Neural cell (in vitro differentiated cells): ENCODE results near the gene COL17A1. TPM values are rescaled to one million over a fixed set of nuclear protein-coding genes. Genes with fewer than 3 reads are reported as not detected.

Experiments
- H2AFZ ChIP-seq: fragments of 200-600, 300-800 bp; sonication (generic), shearing (Covaris generic); 2 replicates; pipeline ENCODE4 v1.6.0; 2014; ENCODE audit warnings: low read depth, mild to moderate bottlenecking, antibody characterized with exemption, low read length, moderate library complexity
- H3F3A ChIP-seq: fragments of 200-600 bp; shearing (Covaris generic); 2 replicates; pipeline ENCODE4 v1.6.1; 2016; ENCODE audit warnings: mild to moderate bottlenecking, moderate library complexity, mixed read lengths, antibody characterized with exemption, low read length; ENCODE audit not compliant: insufficient read depth, poor library complexity, severe bottlenecking
- H3K27ac ChIP-seq: fragments of 200-600, 300-800 bp; sonication (generic), shearing (Covaris generic); 2 replicates; pipeline ENCODE4 v1.5.1; 2014; ENCODE audit warnings: mild to moderate bottlenecking, low read length, moderate library complexity
- H3K27me3 ChIP-seq: fragments of 300-800, 200-600 bp; sonication (generic), shearing (Covaris generic); 2 replicates; pipeline ENCODE4 v1.6.0; 2014; ENCODE audit warnings: mild to moderate bottlenecking, low read depth, low read length, moderate library complexity; ENCODE audit not compliant: insufficient read depth
- H3K36me3 ChIP-seq: fragments of 300-800, 200-600 bp; sonication (generic), shearing (Covaris generic); 2 replicates; pipeline ENCODE4 v1.5.1; 2014; ENCODE audit warnings: mild to moderate bottlenecking, antibody characterized with exemption, low read length, moderate library complexity; ENCODE audit not compliant: insufficient read depth
- H3K4me2 ChIP-seq: fragments of 300-800, 200-600 bp; sonication (generic), shearing (Covaris generic); 2 replicates; pipeline ENCODE4 v1.6.0; 2014; ENCODE audit warnings: mild to moderate bottlenecking, low read length
- H3K4me3 ChIP-seq: fragments of 300-800, 200-600 bp; sonication (generic), shearing (Covaris generic); 2 replicates; pipeline ENCODE4 v1.5.1; 2014; ENCODE audit warnings: mild to moderate bottlenecking, low read length, moderate library complexity
- H3K79me2 ChIP-seq: fragments of 200-600 bp; shearing (Covaris generic); replicated peaks from 2 replicates; pipeline ENCODE4 v1.6.0; 2014; ENCODE audit warnings: mild to moderate bottlenecking, low read length, moderate library complexity; ENCODE audit not compliant: insufficient read depth
- H3K9ac ChIP-seq: fragments of 300-800, 200-600 bp; sonication (generic), shearing (Covaris generic); 2 replicates; pipeline ENCODE4 v1.6.1; 2016; ENCODE audit warnings: mild to moderate bottlenecking, low read length, mixed read lengths
- H3K9me2 ChIP-seq: fragments of 200-600 bp; shearing (Covaris generic); 2 replicates; pipeline ENCODE4 v1.6.1; 2016; ENCODE audit warnings: mild to moderate bottlenecking, low read length, mixed read lengths; ENCODE audit not compliant: insufficient read depth
- H3K9me3 ChIP-seq: fragments of 200-600, 300-800 bp; sonication (generic), shearing (Covaris generic); 2 replicates; pipeline ENCODE4 v1.6.1; 2016; ENCODE audit warnings: mild to moderate bottlenecking, mixed run types, low read length, moderate library complexity, mixed read lengths
- H4K20me1 ChIP-seq: fragments of 200-600 bp; shearing (Covaris generic); 2 replicates; pipeline ENCODE4 v1.6.1; 2016; ENCODE audit warnings: mild to moderate bottlenecking, mixed run types; ENCODE audit not compliant: insufficient read depth
- EP300 ChIP-seq: fragments of 450-650 bp; conservative IDR thresholded peaks from 2 replicates; pipeline ENCODE4 v1.6.1; 2014; ENCODE audit warnings: antibody characterized with exemption, mild to moderate bottlenecking, moderate library complexity; ENCODE audit not compliant: poor library complexity, severe bottlenecking
- EZH2 ChIP-seq: fragments of 200-600, 300-800 bp; shearing (Covaris generic), sonication (generic); IDR thresholded peaks from 2 replicates; pipeline ENCODE4 v1.6.1; 2014; ENCODE audit warnings: antibody characterized with exemption, low read length, borderline replicate concordance, mild to moderate bottlenecking; ENCODE audit not compliant: insufficient read depth, poor library complexity, severe bottlenecking
- MXI1 ChIP-seq: fragments of 450-650 bp; conservative IDR thresholded peaks from 2 replicates; pipeline ENCODE4 v1.6.1; 2014; ENCODE audit warnings: antibody characterized with exemption, mild to moderate bottlenecking; ENCODE audit not compliant: poor library complexity, severe bottlenecking
- POLR2AphosphoS5 ChIP-seq: IDR thresholded peaks from 2 replicates; pipeline ENCODE4 v1.6.1; 2012
- RAD21 ChIP-seq: fragments of 450-650 bp; conservative IDR thresholded peaks from 2 replicates; pipeline ENCODE4 v1.6.1; 2014; ENCODE audit warnings: antibody characterized with exemption, mild to moderate bottlenecking, moderate library complexity
- SMC3 ChIP-seq: fragments of 450-650 bp; conservative IDR thresholded peaks from 2 replicates; pipeline ENCODE4 v1.6.1; 2014; ENCODE audit warnings: antibody characterized with exemption, mild to moderate bottlenecking, moderate library complexity; ENCODE audit not compliant: poor library complexity
- TAF1 ChIP-seq: IDR thresholded peaks from 2 replicates; pipeline ENCODE4 v1.6.1; 2012; ENCODE audit warnings: low read depth
- polyA plus RNA-seq: library from polyadenylated mRNA; depleted of rRNA; stranded (reverse); fragments of >200 nt; gene quantifications from 2 replicates; pipeline ENCODE4 v1.2.3, GENCODE V29; 2014
- TF ChIP-seq, protein P1 (sequence below): fragments of 450-650 bp; IDR thresholded peaks from 2 replicates; pipeline ENCODE4 v1.5.1; 2014; ENCODE audit warnings: antibody characterized with exemption, mild to moderate bottlenecking, moderate library complexity; ENCODE audit not compliant: poor library complexity, severe bottlenecking
- TF ChIP-seq, protein P2 (sequence below): IDR thresholded peaks from 2 replicates; pipeline ENCODE4 v1.6.1; 2012; ENCODE audit warnings: borderline replicate concordance

The COL17A1 gene
- polyA plus RNA-seq, 1 donor from 2014 or later: not detected

DNA sequence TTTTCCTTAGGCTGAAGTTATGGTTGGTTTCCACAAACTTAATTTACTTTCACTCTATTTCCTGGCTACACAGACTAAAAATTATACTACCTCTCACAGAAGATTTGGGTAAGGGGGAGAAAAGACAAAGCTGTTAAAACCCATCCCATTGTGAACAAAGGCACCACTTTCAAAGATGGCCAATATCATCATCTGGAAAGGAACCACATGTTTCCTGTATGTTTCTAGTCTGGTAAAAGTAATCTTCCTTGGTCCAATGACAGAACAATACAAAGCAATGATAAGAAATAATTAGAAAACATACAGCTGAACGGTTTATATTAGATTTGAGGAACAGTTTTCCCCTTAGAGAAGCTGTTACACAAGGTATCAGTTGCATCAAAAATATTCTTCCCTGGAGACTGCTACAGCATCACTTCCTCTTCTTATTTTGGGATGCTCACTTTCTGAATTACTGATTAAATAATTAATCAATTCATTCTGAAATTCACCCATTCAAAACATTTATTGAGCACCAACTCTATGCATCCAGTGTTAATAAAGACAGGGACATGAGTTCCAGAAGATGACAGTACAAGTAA, 27.8 kb upstream of the COL17A1 start:
- no peak overlapping the region for H3K27ac ChIP-seq
- peaks cover 4% of the 10 kb centered on the region for H3K9me3 ChIP-seq
- no peak overlapping the region for H3K4me2 ChIP-seq
- no peak overlapping the region for H2AFZ ChIP-seq
- H4K20me1 ChIP-seq: no peaks in the 10 kb centered on the region
- H3K79me2 ChIP-seq: no peaks in the 10 kb centered on the region
- TF ChIP-seq TAF1 (no peak), POLR2AphosphoS5 (no peak), SMC3 (no peak), MXI1 (no peak), EP300 (no peak)
- no peak overlapping the region for H3K9ac ChIP-seq
- no peaks in the 10 kb centered on the region for H3F3A ChIP-seq
- no peaks in the 10 kb centered on the region for H3K36me3 ChIP-seq
- H3K4me3 ChIP-seq: no peak overlapping the region
- H3K9me2 ChIP-seq: no peaks in the 10 kb centered on the region
- H3K27me3 ChIP-seq: no peaks in the 10 kb centered on the region

DNA sequence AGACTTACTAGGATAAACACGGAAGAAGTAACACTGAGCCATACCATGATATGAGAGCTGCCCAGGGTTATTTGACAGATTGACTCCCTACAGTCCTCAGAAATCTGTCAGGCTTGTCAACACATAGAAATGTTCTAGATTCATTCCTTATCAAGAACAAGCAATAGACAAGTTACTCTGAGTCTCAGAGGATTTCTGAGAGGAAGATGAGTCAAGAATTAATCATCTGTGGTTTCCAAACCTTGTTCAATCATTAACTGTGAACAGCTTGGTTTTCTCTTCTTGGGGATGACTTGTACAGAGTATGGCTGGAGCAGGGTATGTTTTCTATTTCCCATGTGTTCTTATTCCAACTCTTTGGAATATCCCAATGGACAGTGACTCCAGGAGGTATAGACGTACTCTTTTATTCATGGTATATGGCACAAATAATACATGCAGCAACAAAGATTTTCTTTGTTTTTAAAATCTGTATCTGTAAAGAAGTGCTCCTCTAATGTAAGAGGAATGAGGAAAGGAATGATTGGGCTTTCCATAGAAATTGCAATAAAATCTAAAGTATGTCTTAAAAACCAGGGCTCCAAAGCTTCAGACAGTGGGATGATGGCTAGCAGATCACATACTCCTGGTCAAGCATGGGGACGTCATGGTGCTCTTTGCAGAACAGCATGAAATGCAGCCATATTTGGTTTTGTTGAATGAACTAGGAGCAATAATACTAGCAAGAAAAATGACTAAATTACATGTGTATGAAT, 24.4 kb upstream of the COL17A1 start:
- Histone ChIP-seq H3K4me2 (no peak overlapping the region), H3K79me2 (no peaks in the 10 kb centered on the region), H3F3A (no peaks in the 10 kb centered on the region), H3K9ac (no peak overlapping the region), H3K9me3 (peaks cover 4% of the 10 kb centered on the region), H2AFZ (no peak overlapping the region), H3K9me2 (no peaks in the 10 kb centered on the region), H3K36me3 (no peaks in the 10 kb centered on the region), H3K27me3 (no peaks in the 10 kb centered on the region), H3K4me3 (no peak overlapping the region), H3K27ac (no peak overlapping the region), H4K20me1 (no peaks in the 10 kb centered on the region)
- TF ChIP-seq EZH2 (no peak), TAF1 (no peak), RAD21 (no peak), EP300 (no peak), POLR2AphosphoS5 (no peak), SMC3 (no peak), MXI1 (no peak)
- TF ChIP-seq, protein P1, sequence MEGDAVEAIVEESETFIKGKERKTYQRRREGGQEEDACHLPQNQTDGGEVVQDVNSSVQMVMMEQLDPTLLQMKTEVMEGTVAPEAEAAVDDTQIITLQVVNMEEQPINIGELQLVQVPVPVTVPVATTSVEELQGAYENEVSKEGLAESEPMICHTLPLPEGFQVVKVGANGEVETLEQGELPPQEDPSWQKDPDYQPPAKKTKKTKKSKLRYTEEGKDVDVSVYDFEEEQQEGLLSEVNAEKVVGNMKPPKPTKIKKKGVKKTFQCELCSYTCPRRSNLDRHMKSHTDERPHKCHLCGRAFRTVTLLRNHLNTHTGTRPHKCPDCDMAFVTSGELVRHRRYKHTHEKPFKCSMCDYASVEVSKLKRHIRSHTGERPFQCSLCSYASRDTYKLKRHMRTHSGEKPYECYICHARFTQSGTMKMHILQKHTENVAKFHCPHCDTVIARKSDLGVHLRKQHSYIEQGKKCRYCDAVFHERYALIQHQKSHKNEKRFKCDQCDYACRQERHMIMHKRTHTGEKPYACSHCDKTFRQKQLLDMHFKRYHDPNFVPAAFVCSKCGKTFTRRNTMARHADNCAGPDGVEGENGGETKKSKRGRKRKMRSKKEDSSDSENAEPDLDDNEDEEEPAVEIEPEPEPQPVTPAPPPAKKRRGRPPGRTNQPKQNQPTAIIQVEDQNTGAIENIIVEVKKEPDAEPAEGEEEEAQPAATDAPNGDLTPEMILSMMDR: no peak
- TF ChIP-seq, protein P2, sequence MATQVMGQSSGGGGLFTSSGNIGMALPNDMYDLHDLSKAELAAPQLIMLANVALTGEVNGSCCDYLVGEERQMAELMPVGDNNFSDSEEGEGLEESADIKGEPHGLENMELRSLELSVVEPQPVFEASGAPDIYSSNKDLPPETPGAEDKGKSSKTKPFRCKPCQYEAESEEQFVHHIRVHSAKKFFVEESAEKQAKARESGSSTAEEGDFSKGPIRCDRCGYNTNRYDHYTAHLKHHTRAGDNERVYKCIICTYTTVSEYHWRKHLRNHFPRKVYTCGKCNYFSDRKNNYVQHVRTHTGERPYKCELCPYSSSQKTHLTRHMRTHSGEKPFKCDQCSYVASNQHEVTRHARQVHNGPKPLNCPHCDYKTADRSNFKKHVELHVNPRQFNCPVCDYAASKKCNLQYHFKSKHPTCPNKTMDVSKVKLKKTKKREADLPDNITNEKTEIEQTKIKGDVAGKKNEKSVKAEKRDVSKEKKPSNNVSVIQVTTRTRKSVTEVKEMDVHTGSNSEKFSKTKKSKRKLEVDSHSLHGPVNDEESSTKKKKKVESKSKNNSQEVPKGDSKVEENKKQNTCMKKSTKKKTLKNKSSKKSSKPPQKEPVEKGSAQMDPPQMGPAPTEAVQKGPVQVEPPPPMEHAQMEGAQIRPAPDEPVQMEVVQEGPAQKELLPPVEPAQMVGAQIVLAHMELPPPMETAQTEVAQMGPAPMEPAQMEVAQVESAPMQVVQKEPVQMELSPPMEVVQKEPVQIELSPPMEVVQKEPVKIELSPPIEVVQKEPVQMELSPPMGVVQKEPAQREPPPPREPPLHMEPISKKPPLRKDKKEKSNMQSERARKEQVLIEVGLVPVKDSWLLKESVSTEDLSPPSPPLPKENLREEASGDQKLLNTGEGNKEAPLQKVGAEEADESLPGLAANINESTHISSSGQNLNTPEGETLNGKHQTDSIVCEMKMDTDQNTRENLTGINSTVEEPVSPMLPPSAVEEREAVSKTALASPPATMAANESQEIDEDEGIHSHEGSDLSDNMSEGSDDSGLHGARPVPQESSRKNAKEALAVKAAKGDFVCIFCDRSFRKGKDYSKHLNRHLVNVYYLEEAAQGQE: no peak
